ENCODE results near the gene CDH16. TPM values are rescaled to one million over a fixed set of nuclear protein-coding genes. Genes with fewer than 3 reads are reported as not detected.
A peak's percentile ranks its signal among the peaks of the same experiment; 100 is the strongest.

The CDH16 gene
- total and polyA plus RNA-seq, 2 donors from 2014 or later, result 1,180 to 1,188 TPM

GRCh38 chr16:66918355-66918754 is 330 bp downstream of the CDH16 start:
- peak overlapping the region in 2 of 3 donors; percentile 87 to 88 for H3K9ac ChIP-seq (ENCODE audit: low read length in 3 of 3)
- peak overlapping the region; percentile 93 for H3K27ac ChIP-seq (ENCODE audit: low read depth in 2 of 2, low read length in 2 of 2)
- no peaks in the 10 kb centered on the region for H3K27me3 ChIP-seq (ENCODE audit: control insufficient read depth, insufficient read depth, low read length)
- no peaks in the 10 kb centered on the region for H3K9me3 ChIP-seq (ENCODE audit: control insufficient read depth in 2 of 3, insufficient read depth in 1 of 3, low read length in 3 of 3)
- H3K4me3 ChIP-seq (ENCODE audit: low read length in 3 of 3), result peak overlapping the region; percentile 42 to 86 (median 84)
- FAIRE-seq, result no peak
- DNase-seq, result no peak
- intact Hi-C loops (cut with DNase I), result no loop called here
- no peak for TF ChIP-seq CTCF (IDR thresholded peaks at IDR 0.05; ENCODE audit: borderline replicate concordance, extremely low read depth, insufficient read depth)
- H3K36me3 ChIP-seq (ENCODE audit: control insufficient read depth in 2 of 3, insufficient read depth in 3 of 3, low read length in 3 of 3), result peaks cover 0 to 12% (median 3%) of the 10 kb centered on the region in 3 donors
- peaks cover 0 to 38% (median 27%) of the 10 kb centered on the region in 3 donors for H3K4me1 ChIP-seq (ENCODE audit: control insufficient read depth in 2 of 3, insufficient read depth in 2 of 3, low read depth in 1 of 3, low read length in 3 of 3)

GRCh38 chr16:66917741-66918140 is 944 bp downstream of the CDH16 start:
- Histone ChIP-seq H3K4me1 (ENCODE audit: control insufficient read depth in 2 of 3, insufficient read depth in 2 of 3, low read depth in 1 of 3, low read length in 3 of 3) (peaks cover 0 to 35% (median 27%) of the 10 kb centered on the region in 3 donors), H3K9ac (ENCODE audit: low read length in 3 of 3) (peak overlapping the region in 2 of 3 donors; percentile 87 to 88), H3K9me3 (ENCODE audit: control insufficient read depth in 2 of 3, insufficient read depth in 1 of 3, low read length in 3 of 3) (no peaks in the 10 kb centered on the region), H3K4me3 (ENCODE audit: low read length in 3 of 3) (peak overlapping the region; percentile 7 to 86 (median 84)), H3K27me3 (ENCODE audit: control insufficient read depth, insufficient read depth, low read length) (no peaks in the 10 kb centered on the region), H3K27ac (ENCODE audit: low read depth in 2 of 2, low read length in 2 of 2) (peak overlapping the region; percentile 93), H3K36me3 (ENCODE audit: control insufficient read depth in 2 of 3, insufficient read depth in 3 of 3, low read length in 3 of 3) (peaks cover 0 to 14% (median 3%) of the 10 kb centered on the region in 3 donors)
- no peak for FAIRE-seq
- no peak for TF ChIP-seq CTCF (IDR thresholded peaks at IDR 0.05; ENCODE audit: borderline replicate concordance, extremely low read depth, insufficient read depth)
- intact Hi-C loops (cut with DNase I), result no loop called here
- DNase-seq, result no peak

DNA sequence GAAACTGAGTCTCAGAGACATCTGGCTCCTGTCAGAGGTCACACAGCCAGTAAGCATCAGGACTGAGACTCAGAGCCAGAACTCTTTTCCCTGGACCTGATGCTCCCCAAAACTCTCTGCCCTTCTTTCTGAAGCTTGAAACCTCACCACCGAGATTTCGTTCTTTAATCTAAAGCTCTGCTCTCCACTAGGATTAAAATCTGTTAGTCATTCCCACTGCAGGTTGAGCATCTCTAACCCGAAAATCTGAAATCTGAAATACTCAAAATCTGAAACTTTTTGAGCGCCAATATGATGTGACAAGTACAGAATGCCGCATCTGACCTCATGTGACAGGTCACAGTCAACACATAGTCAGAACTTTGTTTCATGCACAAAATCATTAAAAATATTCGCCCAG is 2.2 kb downstream of the CDH16 start:
- FAIRE-seq (no peak), DNase-seq (no peak)
- peak overlapping the region in 2 of 3 donors; percentile 47 to 84 for H3K4me3 ChIP-seq (ENCODE audit: low read length in 3 of 3)
- no peaks in the 10 kb centered on the region for H3K27me3 ChIP-seq (ENCODE audit: control insufficient read depth, insufficient read depth, low read length)
- intact Hi-C loops (cut with DNase I), result no loop called here
- peak overlapping the region; percentile 62 to 78 for H3K27ac ChIP-seq (ENCODE audit: low read depth in 2 of 2, low read length in 2 of 2)
- H3K9ac ChIP-seq (ENCODE audit: low read length in 3 of 3), result peak overlapping the region in 2 of 3 donors; percentile 20 to 87
- peaks cover 0 to 41% (median 23%) of the 10 kb centered on the region in 3 donors for H3K4me1 ChIP-seq (ENCODE audit: control insufficient read depth in 2 of 3, insufficient read depth in 2 of 3, low read depth in 1 of 3, low read length in 3 of 3)
- H3K9me3 ChIP-seq (ENCODE audit: control insufficient read depth in 2 of 3, insufficient read depth in 1 of 3, low read length in 3 of 3), result no peaks in the 10 kb centered on the region
- no peak for TF ChIP-seq CTCF (IDR thresholded peaks at IDR 0.05; ENCODE audit: borderline replicate concordance, extremely low read depth, insufficient read depth)
- peaks cover 0 to 23% (median 6%) of the 10 kb centered on the region in 3 donors for H3K36me3 ChIP-seq (ENCODE audit: control insufficient read depth in 2 of 3, insufficient read depth in 3 of 3, low read length in 3 of 3)

- Histone ChIP-seq H3K36me3 (ENCODE audit: control insufficient read depth in 2 of 3, insufficient read depth in 3 of 3, low read length in 3 of 3) (peaks cover 0 to 23% (median 6%) of the 10 kb centered on the region in 3 donors), H3K27ac (ENCODE audit: low read depth in 2 of 2, low read length in 2 of 2) (peak overlapping the region; percentile 6 to 27), H3K27me3 (ENCODE audit: control insufficient read depth, insufficient read depth, low read length) (no peaks in the 10 kb centered on the region), H3K4me3 (ENCODE audit: low read length in 3 of 3) (peak overlapping the region in 2 of 3 donors; percentile 21 to 26), H3K9me3 (ENCODE audit: control insufficient read depth in 2 of 3, insufficient read depth in 1 of 3, low read length in 3 of 3) (no peaks in the 10 kb centered on the region), H3K4me1 (ENCODE audit: control insufficient read depth in 2 of 3, insufficient read depth in 2 of 3, low read depth in 1 of 3, low read length in 3 of 3) (peaks cover 0 to 31% (median 17%) of the 10 kb centered on the region in 3 donors), H3K9ac (ENCODE audit: low read length in 3 of 3) (peak overlapping the region in 1 of 3 donors; percentile 38)
- DNase-seq, result peak in 1 of 5 donors; percentile 46
- FAIRE-seq, result no peak
- intact Hi-C loops (cut with DNase I), result no loop called here
- no peak for TF ChIP-seq CTCF (IDR thresholded peaks at IDR 0.05; ENCODE audit: borderline replicate concordance, extremely low read depth, insufficient read depth)
Measured at GRCh38 chr16:66915041-66915440, 3.6 kb downstream of the CDH16 start.
